HG02943 (cell line): ENCODE results near the gene SOX8.
"Not testable (repeated sequence)": the region's sequence is repeated elsewhere in the genome, so short reads cannot be mapped to it uniquely, and the experiment has no call there.

Source experiments
- ATAC-seq: cut with Tn5 transposase; IDR thresholded peaks from one replicate; pipeline ENCODE4 v1.9.1; 2021; ENCODE audit warnings: mild to moderate bottlenecking, low read depth, moderate library complexity; ENCODE audit not compliant: unreplicated experiment

Gene SOX8

DNA sequence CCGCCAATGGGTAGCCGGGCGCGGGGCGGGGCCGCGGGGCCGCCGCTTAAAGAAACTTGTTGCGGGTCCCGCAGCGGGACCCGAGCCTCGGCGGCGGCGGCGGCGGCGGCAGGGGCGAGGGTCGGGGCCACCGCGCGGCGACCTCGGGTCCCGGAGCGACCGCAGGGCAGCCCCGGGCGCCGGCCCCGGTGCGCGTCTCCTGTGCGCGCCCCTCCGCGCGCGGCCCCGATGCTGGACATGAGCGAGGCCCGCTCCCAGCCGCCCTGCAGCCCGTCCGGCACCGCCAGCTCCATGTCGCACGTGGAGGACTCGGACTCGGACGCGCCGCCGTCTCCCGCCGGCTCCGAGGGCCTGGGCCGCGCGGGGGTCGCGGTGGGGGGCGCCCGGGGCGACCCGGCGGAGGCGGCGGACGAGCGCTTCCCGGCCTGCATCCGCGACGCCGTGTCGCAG, at the start of gene SOX8:
Gene SOX8 (plus strand): TSS at position 76 of the 450 bp plus-strand sequence. CDS start 153 bp downstream, at position 229.
- no peak for ATAC-seq

DNA sequence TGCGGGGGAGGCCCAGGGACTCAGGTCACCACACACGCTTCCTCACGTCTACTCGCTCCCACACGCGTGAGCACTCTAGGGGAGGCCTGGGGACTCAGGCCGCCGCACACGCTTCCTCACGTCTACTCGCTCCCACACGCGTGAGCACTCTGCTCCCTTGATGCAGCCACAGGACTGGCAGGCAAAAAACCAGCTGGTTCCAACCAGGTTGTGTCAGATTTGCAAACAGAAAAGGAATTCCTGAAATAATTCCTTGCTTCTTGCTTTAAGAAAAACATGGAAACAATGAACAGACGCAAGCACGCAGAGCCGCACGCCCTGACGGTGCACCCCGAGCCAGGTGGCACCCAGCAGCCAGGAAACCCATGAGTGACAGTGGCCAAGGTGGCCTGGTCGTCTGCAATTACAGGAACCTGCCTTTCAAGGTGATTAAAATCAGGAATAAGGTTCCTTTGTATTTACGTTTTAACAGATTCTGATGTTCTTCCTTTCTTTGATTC, 48.7 kb upstream of the SOX8 start:
- no peak for ATAC-seq

DNA sequence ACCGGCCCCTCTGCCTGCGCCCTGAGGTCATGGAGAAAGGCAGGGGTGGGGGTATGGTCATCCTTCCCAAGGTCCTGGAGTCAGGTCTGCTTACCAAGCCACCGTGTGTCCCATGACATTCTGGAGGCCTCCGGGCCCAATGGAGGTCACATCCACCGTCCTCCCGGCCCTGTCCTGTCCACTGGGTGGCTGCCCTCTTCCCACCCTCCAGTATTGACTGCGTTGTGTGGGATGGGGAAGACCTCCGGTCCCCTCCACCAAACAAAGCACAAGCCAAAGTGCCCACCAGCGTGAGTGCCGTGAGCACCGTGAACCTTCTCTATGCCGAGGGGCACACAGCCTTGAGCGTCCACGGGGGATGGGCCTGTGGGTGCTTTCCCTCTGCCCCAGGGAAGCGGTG, 48.0 kb upstream of the SOX8 start:
- ATAC-seq, result no peak

DNA sequence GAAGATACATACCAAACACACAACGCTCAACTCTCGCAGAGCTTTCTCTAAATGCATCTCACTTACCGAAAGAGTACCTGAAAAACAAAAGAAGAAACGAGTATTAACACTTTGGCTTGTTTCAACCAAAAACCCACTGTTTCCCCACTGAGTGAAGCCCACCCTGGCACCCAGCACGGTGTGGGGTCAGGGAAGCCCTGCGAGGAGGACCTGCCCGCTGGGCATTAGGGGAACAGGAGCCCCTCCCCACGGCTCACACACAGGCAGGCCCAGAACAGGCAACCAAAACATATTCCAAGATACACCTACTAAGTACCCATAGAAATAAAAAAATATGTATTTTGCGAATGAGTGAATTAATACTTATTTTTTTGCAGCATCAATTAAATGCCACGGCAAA, 47.4 kb upstream of the SOX8 start:
- ATAC-seq, result no peak

DNA sequence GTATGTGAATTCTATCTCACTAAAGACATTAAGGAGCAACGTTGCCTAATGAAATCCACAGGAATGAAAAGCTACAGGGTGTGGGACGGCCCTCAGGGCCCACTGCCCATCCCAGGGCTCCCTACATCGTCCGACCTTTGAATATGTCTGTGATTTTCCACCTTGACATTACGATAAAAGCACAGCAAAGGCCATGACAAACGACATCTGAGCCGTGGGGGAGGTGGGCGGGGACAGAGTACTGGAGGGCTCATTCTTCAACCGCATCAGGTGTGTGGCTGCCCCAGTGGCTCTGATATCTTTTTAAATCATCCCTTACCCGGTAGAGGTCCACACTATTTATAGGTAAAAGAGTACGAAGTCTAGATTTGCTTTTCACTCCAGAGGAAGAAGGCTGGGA, 45.9 kb upstream of the SOX8 start:
- no peak for ATAC-seq

DNA sequence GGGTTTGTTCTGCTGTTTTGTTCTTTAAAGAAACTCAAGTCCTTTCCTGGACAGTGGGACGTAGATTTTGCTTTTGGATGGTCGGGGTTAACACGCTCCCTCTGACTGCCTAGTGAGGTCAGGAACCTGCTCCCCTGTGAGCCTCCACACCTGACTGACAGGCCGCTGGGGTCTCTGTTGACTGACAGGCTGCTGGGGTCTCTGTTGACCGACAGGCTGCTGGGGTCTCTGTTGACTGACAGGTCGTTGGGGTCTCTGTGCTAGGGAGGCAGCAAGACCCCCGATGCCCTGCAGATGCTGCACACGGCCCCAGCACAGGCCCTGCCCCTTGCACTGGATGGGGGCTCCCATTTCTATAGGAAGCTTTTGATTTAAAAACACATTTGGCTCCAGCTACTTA, 44.3 kb upstream of the SOX8 start:
- no peak for ATAC-seq

DNA sequence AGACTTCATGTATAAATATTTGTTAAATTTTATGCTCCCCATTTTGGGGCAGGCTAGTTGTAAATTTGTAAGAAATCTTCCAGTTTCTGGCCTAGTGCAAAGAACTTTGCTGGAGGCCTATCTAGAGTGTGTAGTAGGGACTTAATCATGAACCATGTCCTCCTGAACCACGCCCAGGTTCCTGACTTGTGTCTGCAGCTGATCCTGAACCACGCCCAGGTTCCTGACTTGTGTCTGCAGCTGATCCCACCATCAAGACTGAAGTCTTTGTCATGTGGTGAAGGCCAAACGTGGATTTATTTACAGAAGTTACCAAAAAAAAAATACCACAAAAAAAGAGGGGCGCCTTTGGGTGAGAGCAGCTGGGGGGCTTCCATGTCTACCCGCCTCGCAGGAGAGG, 43.8 kb upstream of the SOX8 start:
- no peak for ATAC-seq

DNA sequence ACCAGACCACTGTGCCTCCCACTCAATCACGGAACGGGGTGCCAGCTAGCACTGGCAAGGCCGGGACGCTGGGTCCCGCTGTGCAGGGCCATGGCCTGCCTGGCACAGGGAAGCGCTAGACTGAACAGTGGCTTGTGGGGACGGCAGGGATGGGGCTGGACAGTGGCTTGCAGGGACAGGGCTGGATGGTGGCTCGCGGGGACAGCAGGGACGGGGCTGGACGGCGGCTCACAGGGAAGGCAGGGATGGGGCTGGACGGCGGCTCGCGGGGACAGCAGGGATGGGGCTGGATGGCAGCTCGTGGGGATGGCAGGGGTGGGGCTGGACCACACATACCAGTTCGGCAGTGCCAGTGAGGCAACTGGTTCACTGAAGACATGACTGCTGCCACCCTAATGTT, 43.4 kb upstream of the SOX8 start:
- ATAC-seq, result no peak

DNA sequence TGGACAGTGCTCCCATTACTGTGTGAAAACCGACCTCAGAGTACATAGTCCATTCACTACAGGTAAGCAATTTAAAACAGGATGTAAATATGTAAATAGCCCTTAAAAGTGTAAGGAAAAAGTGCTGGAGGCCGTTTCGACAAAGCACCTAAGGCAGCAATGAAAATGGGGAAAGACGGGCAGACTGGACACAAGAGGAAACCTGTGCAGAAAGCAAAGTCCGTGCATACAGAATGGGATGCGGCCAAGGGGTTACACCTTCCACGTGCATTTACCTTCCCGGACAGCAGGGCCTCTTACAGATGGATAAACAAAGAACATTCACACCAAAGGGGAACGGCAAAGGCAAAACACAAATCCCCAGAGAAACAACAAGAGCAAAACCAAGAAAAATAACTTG, 42.8 kb upstream of the SOX8 start:
- ATAC-seq, result no peak

DNA sequence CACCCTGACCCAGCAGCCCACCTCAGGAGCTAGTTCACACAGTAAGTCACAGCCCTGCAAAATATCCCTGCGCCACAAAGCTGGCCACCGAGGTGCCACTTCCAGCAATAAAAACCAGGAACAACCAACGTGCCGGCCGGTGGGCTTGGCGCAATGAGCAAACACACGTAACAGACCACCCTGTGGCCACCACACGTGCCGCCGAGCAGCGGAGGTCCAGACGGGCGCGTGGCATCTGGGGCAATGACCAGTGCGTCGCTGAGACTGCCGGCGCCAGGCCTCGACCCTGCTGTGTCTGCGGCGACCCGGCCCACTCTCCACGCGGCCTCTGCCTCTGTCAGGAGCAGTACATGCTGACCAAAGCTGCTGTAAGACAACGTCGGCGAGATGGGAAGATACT, 42.3 kb upstream of the SOX8 start:
- no peak for ATAC-seq

DNA sequence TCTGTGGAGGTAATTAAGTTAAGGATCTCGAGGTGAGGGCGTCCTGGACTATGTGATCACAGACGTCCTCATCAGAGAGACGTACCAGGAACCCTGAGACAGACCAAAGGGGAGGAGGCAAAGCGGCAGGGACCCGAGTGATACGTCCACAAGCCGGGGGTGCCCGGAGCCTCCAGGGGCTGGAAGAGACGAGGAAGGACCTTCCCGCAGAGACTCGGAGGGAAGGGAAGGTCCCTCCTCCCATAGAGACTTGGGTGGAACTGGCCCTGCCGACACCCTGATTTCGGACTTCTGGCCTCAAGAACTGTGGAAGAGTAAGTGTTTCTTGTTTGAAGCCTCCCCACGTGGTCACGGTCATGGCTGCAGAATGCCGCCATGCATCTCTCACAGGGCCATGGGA, 41.6 kb upstream of the SOX8 start:
- ATAC-seq, result no peak

DNA sequence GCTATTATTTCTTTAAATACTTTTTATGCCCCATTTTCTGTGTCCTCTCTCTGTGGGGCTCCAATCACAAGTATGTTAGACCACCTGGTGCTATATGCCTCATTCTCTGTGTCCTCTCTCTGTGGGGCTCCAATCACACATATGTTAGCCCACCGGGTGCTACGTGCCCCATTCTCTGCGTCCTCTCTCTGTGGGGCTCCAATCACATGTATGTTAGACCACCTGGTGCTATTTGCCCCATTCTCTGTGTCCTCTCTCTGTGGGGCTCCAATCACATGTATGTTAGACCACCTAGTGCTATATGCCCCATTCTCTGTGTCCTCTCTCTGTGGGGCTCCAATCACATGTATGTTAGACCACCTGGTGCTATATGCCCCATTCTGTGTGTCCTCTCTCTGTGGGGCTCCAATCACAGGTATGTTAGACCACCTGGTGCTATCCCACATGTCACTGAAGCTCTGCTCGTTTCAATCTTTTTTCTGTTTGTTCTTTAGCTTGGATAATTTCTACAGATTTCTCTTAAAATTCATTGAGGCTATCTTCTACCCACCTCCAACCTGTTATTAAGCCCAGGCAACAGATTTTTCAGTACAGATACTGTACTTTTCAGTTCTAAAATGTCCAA, 39.0 kb upstream of the SOX8 start:
- ATAC-seq, result no peak

DNA sequence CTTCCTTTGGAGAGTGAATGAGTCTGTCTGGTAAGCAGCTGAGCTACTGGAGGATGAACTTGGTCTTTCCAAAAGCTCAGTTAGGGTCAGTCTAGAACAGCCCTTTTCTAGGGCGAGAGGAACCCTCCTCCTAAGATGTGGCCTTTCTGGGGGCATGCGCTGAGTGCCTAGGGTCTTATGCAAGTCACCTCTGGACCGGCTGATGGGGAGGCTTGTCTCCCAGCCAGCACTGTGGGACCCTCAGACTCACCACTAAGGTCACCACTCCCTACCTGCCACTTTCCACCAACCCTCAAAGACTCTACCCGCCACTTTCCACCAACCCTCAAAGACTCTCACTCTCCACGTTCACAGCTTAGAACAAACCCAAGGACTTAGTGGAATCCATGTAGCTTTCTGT, 37.6 kb upstream of the SOX8 start:
- ATAC-seq, result no peak

DNA sequence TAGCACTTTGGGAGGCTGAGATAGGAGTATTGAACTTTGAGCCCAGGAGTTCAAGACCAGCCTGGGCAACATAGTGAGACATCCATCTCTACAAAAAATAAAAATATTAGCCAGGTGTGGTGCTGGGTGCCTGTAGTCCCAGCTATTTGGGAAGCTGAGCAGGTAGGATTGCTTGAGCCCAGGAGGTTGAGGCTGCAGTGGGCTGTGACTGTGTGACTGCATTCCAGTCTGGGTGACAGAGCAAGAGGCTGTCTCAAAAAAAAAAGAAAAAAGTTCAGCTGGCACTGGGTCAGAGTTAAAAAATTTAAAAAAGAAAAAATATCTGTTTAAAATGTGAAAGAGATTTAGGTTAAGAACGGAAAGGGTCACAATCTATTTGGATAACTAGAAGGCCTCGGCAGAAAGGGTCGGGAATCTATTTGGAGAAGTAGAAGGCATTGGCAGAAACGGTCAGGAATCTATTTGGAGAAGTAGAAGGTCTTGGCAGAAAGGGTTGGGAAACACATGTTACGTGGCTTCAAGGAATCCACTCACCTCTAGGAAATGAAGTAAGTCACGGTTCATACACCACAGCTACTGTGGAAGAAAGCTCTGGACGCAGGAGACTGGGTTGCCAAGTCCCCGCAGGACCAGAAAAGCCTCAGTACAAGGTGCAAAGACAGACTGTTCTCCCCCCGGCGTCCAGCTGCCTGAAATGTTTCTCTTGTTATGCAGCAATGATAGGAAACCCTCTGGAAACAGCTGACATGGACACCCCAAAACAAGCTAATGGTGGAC, 36.1 kb upstream of the SOX8 start:
- ATAC-seq, result no peak

DNA sequence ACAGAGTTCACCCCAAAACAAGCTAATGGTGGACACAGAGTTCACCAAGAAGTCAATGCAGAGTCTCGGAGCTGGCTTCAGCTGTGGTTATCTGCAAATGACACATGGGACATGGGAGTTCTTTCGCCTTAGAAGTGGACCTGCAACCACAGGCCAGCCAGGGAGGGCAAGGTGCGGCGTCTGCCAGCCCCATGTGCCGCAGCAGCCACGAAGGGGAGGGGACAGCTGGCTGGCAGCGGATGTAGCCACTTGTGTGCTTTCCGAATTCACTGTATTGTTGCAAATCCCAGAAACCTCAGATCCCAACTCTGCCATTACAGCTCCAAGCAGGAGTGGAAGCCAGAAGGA, 35.5 kb upstream of the SOX8 start:
- ATAC-seq, result no peak

DNA sequence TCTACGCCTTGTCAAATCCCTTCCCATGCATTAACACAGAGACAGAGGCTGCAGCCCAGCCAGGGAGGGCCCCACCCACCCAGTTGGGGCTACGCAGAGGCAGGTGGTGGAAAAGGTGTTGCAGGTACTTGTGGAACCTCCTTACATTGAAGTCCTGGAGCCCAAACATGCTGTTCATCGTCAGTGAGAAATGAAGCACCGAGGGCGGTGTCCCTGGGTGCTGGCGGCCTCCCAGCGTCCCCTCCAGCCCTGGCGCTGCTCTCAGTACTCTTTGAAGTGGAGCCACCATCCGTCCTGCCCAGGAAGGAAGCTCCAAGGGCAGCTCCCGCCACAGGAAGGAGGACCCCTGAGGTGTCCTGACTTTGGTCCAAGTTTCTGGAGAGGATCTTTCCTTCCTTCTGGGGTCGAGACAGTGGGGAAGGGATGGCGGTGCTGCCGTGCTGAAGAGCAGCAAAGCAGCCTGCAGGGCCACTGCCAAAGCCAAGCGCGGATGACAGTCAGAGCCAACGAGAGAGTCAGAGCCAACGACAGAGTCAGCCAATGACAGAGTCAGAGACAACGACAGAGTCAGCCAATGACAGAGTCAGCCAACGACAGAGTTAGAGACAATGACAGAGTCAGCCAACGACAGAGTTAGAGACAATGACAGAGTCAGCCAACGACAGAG, 34.2 kb upstream of the SOX8 start:
- ATAC-seq, result no peak

DNA sequence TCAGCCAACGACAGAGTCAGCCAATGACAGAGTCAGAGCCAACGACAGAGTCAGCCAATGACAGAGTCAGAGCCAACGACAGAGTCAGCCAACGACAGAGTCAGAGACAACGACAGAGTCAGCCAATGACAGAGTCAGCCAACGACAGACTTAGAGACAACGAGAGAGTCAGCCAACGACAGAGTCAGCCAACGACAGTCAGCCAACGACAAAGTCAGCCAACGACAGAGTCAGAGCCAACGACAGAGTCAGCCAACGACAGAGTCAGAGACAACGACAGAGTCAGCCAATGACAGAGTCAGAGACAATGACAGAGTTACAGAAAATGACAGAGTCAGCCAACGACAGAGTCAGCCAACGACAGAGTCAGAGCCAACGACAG, 33.7 kb upstream of the SOX8 start:
- not testable (repeated sequence) for ATAC-seq

DNA sequence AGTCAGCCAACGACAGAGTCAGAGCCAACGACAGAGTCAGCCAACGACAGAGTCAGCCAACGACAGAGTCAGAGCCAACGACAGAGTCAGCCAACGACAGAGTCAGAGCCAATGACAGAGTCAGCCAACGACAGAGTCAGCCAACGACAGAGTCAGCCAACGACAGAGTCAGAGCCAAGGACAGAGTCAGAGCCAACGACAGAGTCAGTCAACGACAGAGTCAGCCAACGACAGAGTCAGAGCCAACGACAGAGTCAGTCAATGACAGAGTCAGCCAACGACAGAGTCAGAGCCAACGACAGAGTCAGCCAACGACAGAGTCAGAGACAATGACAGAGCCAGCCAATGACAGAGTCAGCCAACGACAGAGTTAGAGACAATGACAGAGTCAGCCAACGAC, 32.8 kb upstream of the SOX8 start:
- ATAC-seq, result not testable (repeated sequence)

DNA sequence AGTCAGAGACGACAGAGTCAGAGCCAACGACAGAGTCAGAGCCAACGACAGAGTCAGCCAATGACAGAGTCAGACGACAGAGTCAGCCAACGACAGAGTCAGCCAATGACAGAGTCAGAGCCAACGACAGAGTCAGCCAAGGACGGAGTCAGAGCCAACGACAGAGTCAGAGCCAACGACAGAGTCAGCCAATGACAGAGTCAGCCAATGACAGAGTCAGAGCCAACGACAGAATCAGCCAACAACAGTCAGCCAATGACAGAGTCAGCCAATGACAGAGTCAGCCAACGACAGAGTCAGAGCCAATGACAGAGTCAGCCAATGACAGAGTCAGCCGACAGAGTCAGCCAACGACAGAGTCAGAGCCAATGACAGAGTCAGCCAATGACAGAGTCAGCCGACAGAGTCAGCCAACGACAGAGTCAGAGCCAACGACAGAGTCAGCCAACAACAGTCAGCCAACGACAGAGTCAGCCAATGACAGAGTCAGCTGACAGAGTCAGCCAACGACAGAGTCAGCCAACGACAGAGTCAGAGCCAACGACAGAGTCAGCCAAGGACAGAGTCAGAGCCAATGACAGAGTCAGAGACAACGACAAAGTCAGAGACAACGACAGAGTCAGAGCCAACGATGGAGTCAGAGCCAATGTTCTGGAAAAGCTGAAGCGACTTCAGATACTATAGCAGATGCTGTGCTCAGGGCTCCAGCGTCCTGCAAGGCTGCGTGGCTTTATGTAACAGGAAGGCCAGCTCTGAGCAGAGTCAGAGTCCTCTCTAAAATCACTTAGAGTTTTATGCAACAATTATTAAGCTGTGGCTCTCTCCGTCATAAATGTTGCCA, 30.6 kb upstream of the SOX8 start:
- ATAC-seq, result not testable (repeated sequence)

DNA sequence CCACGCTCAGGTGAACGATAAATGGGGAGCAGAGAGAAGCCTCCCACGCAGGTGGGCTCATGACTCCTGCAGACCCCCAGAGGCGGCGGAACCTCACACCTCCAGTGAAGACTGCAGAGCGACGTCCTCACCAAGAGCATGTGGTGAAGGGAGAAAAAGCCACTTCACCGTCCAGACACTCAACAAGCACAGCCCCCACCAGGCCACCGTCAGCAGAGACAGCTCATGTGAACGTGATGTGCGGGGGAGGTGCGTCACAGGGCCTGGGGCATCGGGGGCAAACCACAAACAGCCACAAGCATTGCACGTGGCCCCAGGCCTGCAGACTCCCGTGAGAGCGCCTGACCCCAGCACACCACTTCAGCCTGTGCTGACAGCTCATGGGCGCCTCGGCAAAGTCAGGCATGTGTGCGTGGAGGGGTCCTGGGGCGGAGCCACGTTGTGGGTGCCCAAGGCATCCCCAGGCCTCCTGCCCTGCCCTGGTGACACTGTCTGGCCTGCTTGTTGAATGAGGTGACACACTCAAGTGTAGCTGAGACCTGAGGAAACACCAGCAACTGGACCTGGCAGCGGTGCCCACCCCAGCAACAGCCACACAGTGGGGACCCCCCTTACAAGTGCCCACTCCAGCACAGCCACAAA, 29.8 kb upstream of the SOX8 start:
- no peak for ATAC-seq
